Esophagus mucosa (tissue), 1 donor: ENCODE data around the gene GSTM4. TPM values are rescaled to one million over a fixed set of nuclear protein-coding genes. Genes with fewer than 3 reads are reported as not detected.
"Not testable (repeated sequence)": the region's sequence is repeated elsewhere in the genome, so short reads cannot be mapped to it uniquely, and the experiment has no call there.

Experiments
- ATAC-seq: fragments of 200-7000 bp; cut with Tn5 transposase; one replicate; pipeline ENCODE4 v1.9.1; 2020
- total RNA-seq: library from RNA; stranded (reverse); gene quantifications from one replicate; pipeline ENCODE4 v1.2.4, GENCODE V29; 2023
- donor health status: DM: yes; HTN: yes; CAD: no.

Gene GSTM4
- total RNA-seq, 1 donor from 2014 or later: 27.3 TPM

DNA sequence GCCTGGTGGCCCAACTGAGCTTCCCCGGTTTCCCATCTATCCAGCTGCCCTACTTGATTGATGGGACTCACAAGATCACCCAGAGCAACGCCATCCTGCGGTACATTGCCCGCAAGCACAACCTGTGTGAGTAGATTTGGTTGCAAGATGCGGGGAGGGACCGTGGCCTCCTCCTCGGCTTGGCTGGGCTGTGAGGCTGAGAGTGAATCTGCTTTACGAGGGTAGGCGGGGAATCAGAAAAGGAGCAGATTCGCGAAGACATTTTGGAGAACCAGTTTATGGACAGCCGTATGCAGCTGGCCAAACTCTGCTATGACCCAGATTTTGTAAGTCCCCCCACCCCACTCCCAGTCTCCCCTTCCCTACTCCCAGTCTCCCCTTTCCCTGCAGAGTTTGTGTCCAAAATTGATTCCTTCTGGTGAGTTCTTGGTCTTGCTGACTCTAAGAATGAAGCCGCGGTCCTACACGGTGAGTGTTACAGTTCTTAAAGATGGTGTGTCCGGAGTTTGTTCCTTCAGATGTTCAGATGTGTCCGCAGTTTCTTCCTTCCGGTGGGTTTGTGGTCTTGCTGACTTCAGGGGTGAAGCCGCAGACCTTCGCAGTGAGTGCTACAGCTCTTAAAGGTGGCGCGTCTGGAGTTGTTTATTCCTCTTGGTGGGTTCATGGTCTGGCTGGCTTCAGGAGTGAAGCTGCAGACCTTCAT, 13.5 kb downstream of the GSTM4 start:
- ATAC-seq: no peak

GRCh38 chr1:109669949-109670302, 14.0 kb downstream of the GSTM4 start:
- ATAC-seq: not testable (repeated sequence)

DNA sequence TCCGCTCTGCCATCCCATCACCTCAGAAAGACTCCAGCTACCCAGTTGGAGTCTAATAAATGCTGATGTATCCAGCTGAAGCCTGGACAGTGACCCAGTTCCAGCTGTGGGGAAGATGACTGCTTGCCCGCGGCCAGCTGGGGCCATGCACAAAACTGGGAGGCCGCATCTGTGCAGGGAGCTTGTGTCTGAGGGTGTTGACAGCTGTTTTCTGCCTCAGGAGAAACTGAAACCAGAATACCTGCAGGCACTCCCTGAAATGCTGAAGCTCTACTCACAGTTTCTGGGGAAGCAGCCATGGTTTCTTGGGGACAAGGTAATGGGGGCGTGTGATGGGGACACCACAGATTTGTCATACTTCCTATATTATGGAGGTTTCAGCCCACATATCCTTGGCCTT, 15.2 kb downstream of the GSTM4 start:
- no peak for ATAC-seq

GRCh38 chr1:109673861-109674260, 18.0 kb downstream of the GSTM4 start:
- not testable (repeated sequence) for ATAC-seq

DNA sequence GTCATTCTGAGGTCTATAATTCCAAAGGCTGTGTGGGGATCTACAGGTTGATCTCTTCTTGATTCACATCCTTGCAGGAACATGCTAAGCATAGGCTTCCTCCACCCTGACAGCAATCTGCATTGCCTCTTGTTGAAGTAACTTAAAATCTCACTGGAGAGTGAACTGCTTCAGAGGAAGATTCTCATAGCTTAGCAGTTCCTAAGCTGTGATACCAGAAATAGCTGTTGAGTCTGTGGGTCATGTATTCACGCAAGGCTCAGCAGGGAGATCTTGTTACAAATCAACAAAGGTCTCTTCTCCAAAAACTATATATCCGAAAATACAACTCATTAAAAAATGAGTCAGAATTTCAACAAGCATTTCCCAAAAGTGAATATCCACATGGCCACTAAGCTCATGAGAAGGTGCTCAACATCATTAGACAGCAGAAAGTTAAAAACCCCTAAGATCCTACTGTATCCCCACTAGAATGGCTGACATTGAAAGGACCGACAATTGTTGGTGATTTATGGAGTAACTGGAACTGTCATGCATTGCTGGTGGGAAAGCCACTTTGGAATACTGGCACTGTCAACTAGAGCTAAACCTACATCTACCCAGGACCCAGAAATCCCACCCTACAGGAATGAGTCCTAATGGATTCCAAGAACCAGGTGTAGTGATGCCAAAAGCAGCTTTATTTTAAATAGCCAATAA, 20.9 kb downstream of the GSTM4 start:
- not testable (repeated sequence) for ATAC-seq

DNA sequence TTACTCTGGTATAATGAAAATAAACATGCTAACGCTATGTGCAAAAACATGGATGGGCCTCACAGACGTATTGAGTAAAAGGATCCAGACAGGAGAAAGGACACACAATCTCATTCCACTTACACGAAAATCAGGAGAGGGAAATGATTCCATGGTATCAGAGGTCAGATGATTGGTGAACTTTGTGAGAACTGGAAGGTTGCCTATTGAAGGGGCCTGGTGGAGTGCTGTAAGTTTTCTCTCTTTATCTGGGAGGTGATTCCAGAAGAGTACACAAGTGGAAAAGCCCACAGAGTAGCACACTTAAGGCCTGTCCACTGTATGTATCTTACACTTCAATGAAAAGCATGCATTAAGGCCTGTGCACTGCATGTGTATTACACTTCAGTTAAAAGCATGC, 21.6 kb downstream of the GSTM4 start:
- ATAC-seq: no peak

DNA sequence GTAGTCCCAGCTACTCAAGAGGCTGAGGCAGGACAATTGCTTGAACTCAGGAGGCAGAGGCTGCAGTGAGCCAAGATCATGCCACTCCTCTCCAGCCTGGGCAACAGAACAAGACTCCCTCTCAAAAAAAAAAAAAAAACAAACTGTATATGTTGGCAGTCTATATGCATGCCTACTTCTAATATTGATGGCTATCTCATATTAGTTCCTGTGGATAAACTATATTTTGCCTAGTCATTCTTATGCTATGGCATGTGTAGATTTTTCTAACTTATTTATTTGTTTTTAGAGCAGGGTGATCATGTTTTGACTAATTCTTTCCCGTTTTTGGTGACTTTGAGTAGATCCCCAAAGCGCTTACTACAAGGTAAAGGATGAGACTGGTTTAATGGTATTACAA, 22.7 kb downstream of the GSTM4 start:
- ATAC-seq: not testable (repeated sequence)

DNA sequence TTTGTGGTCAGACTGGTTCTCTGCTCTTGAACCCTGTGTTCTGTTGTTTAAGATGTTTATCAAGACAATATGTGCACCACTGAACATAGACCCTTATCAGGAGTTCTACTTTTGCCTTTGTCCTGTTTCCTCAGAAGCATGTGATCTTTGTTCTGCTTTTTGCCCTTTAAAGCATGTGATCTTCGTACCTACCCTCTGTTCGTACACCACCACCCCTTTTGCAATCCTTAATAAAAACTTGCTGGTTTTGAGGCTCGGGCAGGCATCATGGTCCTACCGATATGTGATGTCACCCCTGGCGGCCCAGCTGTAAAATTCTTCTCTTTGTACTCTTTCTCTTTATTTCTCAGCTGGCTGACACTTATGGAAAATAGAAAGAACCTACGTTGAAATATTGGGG, 28.9 kb downstream of the GSTM4 start:
- not testable (repeated sequence) for ATAC-seq

DNA sequence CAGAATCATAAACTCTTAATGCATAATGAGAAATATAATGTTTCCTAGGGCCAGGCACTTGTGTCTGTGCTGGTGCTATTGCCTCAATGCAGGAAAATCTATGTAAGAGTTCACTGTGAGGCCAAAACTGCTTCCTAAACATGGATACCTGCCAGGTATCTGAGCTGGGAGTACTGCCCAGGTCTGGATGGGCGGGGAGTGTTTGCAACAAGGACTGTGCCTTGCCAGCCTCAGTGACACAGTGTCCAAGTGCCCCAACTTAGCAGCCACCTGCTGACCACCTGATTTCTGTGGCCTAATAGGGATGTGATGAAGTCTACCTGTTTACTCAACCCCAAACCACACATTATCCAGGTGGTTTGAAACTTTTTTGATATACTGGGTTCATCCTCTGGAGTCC, 29.5 kb downstream of the GSTM4 start:
- ATAC-seq: not testable (repeated sequence)

DNA sequence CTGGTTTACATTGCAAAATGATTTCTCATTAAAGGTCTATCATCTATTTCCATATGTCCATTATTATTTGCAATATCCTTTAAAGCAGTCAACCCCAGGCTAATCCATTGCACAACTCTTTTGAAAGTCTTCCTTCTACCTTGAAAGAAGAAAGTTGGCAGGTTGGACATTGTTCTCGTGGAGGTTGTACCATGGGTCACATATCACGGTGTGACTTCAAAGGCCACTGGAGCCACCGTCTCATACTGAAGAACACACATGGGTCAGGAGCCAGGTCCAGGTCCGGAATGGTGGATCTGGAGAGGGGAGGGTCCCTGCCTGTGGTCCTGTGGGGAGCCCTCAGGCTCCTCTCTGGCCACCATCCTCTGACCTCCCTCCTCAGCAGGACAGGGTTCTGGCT, 30.0 kb downstream of the GSTM4 start:
- not testable (repeated sequence) for ATAC-seq

DNA sequence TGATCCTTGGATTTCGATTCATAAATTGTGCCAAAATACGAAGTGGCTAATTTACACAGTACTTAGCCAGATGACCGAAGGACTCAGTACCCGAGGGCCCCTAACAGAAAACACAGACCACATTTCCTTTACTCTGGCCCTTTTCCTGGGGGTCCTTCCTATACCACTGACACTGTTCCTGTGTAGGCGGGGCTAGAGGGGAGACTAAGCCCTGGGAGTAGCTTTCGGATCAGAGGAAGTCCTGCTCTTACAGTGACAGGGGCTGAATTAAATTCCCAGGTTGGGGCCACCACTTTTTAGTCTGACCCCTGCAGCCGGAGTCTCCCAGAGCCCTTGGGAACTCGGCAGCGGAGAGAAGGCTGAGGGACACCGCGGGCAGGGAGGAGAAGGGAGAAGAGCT, 31.2 kb downstream of the GSTM4 start:
- not testable (repeated sequence) for ATAC-seq

- ATAC-seq: no peak
Observed at GRCh38 chr1:109687641-109688499, 32.0 kb downstream of the GSTM4 start, which contains the start of gene GSTM1. Gene GSTM1 (plus strand): TSS chr1:109687817. CDS start chr1:109687874, 57 bp downstream.

DNA sequence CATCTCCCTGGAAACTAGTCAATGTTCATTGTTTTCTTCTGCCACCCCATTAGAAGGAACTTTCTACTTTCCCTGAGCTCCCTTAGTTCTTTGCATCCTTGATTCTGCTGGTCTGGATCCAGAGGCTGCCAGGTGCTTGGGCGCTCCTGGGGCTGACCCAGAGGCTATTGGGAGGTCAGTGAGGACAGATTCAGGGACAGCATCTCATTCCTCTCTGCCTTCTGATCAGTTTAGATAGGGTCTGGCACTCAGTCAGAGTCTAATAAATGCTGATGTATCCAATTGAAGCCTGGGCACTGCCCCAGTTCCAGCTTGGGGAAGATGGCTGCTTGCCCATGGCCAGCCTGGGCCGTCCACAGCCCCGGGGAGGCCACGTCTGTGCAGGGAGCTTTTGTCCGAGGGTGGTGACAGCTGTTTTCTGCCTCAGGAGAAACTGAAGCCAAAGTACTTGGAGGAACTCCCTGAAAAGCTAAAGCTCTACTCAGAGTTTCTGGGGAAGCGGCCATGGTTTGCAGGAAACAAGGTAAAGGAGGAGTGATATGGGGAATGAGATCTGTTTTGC, 34.0 kb downstream of the GSTM4 start:
- no peak for ATAC-seq

DNA sequence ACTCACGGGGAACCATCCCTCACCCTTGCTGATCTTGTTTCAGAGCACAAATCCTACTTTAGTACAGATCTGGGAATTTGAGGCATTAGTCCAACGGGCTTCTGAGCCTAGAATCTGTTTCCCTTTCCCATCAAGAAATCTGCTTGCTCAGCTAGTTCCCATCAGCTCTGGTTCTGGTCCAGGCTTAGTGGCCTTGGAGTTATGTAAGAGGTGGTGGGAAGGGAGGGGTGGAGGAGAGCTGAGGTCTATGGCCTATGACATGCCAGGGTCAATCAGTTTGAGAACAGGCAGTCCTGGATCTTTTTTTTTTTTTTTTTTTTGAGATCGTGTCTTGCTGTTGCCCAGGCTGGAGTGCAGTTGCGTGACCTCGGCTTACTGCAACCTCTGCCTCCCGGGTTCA, 35.9 kb downstream of the GSTM4 start:
- no peak for ATAC-seq

DNA sequence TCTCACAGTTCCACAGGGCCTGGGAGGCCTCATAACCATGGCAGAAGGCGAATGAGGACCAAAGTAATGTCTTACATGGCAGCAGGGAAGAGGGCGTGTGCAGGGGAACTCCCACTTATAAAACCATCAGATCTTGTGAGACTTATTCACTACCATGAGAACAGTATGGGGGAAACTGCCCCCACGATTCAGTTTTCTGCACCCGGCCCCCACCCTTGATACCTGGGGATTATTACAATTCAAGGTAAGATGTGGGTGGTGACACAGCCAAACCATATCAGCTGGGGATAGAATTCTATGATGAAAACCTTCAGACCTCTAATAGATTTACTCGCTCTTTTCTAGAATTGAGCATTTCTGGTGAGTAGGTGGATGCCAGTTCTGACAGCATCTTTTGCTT, 38.5 kb downstream of the GSTM4 start:
- not testable (repeated sequence) for ATAC-seq

GRCh38 chr1:109695138-109695537, 39.2 kb downstream of the GSTM4 start:
- ATAC-seq: not testable (repeated sequence)

DNA sequence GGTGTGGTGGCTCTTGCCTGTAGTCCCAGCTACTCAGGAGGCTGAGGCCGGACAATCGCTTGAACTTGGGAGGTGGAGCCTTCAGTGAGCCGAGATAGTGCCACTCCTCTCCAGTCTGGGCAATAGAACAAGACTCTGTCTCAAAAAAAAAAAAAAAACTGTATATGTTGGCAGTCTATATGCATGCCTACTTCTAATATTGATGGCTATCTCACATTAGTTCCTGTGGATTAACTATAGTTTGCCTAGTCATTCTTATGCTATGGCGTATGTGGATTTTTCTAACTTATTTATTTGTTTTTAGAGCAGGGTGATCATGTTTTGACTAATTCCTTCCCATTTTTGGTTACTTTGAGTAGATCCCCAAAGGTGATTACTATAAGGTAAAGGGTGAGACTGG, 41.2 kb downstream of the GSTM4 start:
- no peak for ATAC-seq

GRCh38 chr1:109697861-109698260, 42.0 kb downstream of the GSTM4 start:
- ATAC-seq: not testable (repeated sequence)

DNA sequence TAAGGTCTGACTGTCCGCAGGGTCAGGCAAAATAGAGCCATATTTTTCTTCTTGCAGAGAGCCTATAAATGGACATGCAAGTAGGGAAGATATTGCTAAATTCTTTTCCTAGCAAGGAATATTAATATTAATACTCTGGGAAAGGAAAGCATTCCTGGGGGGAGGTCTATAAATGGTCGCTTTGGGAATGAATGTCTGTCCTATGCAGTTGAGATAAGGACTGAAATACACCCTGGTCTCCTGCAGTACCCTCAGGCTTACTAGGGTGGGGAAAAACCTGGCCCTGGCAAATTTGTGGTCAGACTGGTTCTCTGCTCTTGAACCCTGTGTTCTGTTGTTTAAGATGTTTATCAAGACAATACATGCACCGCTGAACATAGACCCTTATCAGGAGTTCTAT, 47.0 kb downstream of the GSTM4 start:
- ATAC-seq: not testable (repeated sequence)

- no peak for ATAC-seq
Observed at GRCh38 chr1:109704173-109704572, 48.3 kb downstream of the GSTM4 start.

- no peak for ATAC-seq
Observed at GRCh38 chr1:109705411-109705810, 49.5 kb downstream of the GSTM4 start.

GRCh38 chr1:109708949-109709348, 53.0 kb downstream of the GSTM4 start:
- ATAC-seq: not testable (repeated sequence)

- ATAC-seq: not testable (repeated sequence)
Observed at GRCh38 chr1:109709822-109710221, 53.9 kb downstream of the GSTM4 start.
